GM18498 (cell line): Measurements from ENCODE around the gene ITGB3BP.
"Not testable (repeated sequence)": the region's sequence is repeated elsewhere in the genome, so short reads cannot be mapped to it uniquely, and the experiment has no call there.

Experiments
- ATAC-seq: cut with Tn5 transposase; IDR thresholded peaks from one replicate; pipeline ENCODE4 v1.9.1; 2021; ENCODE audit warnings: mild to moderate bottlenecking, moderate library complexity; ENCODE audit not compliant: unreplicated experiment

ITGB3BP gene, protein sequence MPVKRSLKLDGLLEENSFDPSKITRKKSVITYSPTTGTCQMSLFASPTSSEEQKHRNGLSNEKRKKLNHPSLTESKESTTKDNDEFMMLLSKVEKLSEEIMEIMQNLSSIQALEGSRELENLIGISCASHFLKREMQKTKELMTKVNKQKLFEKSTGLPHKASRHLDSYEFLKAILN

DNA sequence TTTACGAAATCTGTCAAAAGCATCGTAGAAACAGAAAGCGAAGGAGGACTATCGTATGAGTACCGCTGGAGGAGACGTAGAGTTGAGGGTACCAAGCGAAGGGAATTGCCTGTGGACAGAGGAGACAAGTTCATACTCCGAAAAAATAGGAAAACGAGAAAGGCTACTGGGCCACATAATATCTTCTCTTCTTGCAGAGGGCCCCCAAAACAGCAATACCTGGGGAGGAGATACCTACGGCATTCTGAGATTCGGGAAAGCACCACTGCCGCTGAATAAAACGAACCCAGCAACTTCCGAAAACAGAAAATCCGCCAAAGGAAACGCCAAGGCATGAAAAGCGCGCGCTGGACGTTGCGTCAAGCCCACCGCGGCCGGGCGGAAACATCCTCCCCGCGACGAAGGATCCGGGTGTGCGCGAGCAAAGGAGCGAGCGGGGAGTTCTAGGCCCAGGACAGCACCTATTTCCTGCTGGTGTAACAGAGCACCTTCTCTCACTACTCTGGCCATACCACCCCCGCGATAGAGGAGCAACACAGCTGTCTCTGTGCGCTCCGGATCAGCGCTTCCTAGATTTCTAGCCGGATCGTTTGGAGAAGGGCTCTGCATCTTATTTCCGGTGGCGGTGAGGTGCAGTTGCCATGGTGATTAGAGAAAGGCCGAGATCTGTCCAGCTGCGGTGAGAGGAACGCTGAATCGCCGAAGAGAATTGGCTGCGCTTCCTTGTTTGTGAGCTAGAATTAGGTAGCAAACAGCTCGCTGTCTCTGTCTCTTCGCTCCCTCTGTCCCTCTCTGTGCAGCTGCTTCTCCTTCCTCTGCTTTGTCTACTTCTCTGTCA is at the start of gene ITGB3BP, which contains the start of gene EFCAB7:
Gene ITGB3BP (minus strand): TSS at position 335 of the 838 bp plus-strand sequence. CDS start 92 bp downstream, at position 243.
Gene EFCAB7 (plus strand): TSS at position 635 of the 838 bp plus-strand sequence. CDS start 2,048 bp downstream, outside the sequence.
- peak; percentile 92 for ATAC-seq

- not testable (repeated sequence) for ATAC-seq
Observed at GRCh38 chr1:63572686-63573085, 49.7 kb upstream of the ITGB3BP start.

GRCh38 chr1:63569640-63570316 is 46.8 kb upstream of the ITGB3BP start:
- no peak for ATAC-seq

DNA sequence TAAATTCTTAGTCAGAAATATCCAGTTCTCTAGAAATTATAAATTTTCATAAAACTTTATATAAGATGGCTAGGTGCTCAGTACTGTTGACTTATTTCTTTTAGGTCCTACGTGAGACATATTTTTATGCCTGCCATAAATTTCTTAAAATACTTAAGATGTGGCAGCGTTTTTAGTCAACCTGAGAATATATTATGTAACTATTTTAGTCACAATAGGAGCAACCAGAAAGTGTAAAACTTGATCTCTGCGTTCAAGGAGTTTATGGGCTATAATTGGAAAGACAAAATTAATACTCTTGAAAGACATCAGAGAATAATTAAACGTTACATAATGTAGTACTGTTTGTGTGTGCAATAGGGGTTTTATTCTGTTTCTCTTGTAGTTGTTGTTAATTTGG is 46.0 kb upstream of the ITGB3BP start:
- ATAC-seq = no peak

DNA sequence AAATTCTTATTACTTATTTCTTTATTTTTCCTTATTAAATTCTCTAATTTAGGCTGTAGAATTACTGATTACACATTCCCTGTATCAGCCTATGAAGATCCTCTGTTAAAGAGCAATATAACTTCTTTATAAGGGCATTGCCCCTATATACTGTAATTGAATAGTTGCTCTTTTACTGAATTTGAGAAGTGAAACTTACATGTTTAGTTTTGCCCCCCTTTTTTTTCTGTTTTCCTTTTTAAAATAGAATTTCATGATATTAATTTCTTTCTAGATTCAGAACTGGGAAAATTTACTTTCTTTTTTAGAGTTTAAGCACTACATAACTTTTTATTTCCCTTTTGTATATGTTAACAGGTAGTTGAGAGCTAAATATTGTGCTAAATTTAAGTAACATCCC is 40.7 kb upstream of the ITGB3BP start:
- peak; percentile 74 for ATAC-seq

DNA sequence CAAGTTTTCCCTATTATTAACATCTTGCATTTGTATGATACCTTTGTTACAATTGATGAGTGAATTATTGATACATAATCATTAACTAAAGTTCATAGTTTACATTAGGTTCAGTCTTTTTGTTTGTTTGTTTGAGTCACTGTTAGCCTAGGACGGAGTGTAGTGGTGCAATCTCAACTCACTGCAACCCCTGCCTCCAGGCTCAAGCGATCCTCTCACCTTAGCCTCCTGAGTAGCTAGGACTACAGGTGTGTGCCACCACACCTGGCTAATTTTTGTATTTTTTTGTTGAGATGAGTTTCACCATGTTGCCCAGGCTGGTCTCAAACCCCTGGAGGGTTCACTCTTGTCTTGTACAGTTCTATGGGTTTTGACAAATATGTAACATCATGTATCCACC is 36.3 kb upstream of the ITGB3BP start:
- ATAC-seq = no peak

DNA sequence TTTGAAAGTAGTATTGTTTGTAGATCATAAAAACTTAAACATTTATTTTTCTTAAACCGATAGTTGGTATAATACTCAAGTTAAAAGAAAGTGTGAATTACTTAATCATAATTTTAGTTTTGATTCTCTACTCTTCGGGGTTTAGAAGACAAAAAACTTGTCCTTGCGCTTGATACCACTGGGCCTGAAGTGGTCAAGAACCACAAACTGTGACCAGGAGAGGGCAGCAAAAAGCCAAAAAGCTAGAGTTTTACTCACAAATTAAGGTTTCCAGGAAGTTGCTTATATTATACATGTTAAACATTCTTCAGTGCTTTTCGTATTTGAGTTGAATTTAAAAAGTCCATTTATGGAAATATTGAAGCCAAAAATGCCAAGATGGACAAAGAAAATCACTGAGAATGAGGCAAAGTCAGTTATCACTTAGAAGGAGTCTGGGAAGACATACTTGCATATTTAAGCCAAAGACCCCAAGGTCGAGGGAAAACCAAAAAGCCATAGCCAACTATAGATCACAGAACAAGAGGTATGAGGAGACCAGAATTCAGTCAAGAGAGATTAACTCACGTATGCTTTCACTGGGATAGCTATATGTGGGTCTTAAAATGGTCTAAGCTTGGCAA is 34.5 kb upstream of the ITGB3BP start:
- peak; percentile 53 for ATAC-seq

GRCh38 chr1:63555480-63555879 is 32.5 kb upstream of the ITGB3BP start:
- ATAC-seq = no peak

DNA sequence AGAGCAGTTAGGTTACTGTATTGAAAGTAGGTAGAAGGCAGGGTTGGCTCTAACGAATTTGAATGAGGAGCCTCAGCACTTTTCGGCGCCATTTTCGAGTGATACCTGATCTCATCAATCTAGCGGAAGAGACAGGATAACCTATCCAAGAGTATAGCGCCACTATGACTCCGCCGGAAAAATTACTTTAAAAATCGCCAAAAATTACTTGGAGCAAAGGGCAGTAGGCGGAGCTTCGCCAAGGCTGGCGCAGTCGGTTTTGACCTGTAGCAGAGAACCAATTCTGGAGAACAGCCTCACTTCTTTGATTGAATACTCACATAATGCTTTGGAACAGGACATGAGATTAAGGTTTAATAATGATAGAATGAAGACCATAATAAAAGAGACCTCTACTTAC is 25.9 kb upstream of the ITGB3BP start:
- no peak for ATAC-seq

DNA sequence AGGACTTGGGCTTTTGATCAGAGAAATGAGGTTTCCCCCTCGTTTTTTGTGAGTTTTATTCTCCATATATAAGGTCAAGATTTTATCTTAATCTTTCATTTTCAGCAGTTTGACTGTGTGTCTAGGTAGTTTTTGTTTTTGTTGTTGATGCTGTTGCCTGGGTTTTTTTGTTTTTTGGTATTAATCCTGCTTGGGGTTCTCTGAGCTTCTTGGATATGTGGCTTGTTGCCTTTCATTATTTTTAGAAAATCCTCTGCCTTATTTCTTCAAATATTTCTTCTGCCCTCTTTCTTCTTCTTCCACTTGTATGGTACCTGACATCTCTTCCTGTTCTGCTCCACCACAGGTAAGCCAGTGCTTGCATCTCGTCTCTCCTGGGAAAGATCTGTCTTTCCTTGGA is 25.3 kb upstream of the ITGB3BP start:
- no peak for ATAC-seq

DNA sequence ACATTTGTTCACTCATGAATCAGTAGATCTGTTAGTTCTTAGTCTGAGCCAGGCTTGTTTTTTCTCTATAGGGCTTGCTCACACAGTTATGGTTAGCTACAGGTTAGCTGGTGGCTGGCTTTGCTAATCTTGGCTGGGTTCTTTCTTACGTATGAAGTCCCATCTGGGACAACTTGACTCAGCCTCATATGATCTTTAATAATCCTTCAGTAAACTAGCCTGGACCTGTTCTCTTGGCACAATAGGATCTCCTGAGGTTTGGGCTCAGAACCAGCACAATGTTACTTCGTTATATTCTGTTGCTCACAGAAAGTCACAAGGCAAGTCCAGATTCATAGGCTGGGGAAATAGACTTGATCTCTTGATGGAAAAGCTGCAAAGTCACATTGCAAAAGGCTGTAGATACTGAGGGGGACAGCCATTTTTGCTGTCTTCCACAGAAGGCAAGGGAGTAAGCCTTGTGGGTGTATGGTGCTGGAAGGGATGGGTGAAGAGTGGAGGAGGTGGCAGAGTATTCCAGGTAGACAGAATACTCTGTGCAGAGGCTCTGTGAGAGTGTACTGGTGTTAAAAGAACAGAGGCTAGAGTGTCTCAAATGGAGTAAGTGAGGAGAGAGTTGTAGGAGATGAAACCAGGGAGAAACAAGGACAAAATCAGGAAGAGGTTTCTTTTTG is 24.7 kb upstream of the ITGB3BP start:
- no peak for ATAC-seq

DNA sequence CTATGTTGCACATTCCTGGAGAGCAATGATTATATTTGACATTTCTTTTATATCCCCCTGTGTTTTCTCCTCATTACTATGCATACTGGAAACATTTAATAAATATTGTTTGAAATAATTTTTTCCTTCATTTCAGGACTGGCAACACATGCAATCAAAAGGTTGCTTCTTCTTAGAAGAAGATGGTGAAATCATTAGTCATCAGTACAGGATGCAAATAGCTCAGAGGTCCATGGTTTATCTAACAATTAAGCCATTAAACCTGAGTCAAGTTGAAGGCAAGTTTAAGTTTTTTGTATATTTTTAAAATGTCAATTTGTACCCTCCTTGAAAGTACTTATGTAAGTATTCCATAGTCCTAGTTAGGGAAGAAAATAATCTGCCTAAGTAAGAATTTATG is 22.8 kb upstream of the ITGB3BP start:
- no peak for ATAC-seq

DNA sequence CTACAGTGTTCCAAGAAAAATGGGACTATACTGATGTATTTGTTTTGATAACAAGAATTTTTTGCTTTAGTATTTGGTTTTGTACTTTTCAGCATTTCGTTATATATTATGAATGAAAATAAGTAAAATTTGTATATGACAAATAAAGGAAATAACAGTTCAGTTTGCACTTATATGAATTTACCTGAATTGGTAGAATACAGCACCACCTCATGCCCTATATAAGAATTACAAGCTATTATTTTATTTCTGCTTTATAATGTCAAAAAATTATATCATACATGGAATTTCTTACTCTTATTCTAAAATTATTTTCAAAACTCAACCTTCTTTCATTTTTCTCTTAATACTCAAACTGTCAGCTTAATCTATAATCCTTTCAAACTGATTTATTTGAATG is 14.9 kb upstream of the ITGB3BP start:
- no peak for ATAC-seq

GRCh38 chr1:63537006-63537405 is 14.0 kb upstream of the ITGB3BP start:
- ATAC-seq = no peak

- no peak for ATAC-seq
Observed at GRCh38 chr1:63534406-63534805, 11.4 kb upstream of the ITGB3BP start.

DNA sequence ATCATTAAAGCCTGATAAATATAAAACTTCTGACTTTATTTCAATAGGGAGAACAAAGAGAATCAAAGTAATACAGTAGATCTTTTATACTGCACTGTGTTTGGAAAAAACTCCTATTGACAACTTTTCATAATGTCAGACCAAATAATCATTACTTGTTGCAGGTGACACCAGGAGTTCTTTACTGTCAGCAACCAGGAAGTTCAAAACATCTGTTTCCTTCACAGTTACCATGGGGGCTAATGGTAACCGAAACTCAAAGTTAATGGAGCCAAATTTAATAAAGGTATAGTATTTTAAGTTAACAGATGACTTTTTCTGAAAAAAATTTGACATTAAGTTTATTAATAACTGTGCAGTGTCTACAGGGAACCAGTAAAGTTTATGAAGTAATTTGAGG is 10.9 kb upstream of the ITGB3BP start:
- no peak for ATAC-seq

DNA sequence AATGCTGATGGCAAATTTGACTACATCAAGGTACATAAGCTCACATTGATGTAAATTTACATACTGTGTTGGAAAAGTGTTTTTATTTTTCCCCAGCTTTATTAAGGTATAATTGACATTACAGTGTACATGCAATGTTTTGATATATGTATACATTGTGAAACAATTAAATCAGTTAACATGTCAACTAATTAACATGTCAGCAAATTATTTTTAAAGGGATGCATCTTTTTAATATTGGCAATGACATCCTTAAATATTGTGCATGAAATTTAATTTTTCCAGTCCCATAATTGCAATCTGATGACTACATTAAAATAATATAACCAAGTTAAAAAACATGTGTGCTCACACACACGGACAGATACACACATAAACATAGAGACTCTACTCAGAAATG is 9.7 kb upstream of the ITGB3BP start:
- no peak for ATAC-seq

DNA sequence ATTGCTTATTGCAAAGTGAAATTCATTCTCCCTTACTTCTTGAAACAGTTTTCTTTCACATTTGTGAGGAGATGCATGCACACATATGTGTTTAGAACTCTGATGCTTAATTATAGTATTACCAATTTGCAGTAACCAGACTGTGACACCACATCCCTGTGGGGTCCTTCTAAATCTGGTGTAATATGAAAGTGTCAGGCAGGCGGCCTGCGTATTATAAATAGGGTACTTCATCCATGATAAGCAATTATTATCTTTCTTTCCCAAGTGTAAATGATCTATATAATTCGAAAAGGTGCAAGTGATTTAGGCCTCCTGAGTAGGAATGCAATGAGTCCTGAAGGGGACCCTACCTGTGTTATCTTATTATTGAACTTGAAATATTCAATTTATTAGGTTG is 1.2 kb upstream of the ITGB3BP start:
- no peak for ATAC-seq

GRCh38 chr1:63523738-63524137 is 713 bp upstream of the ITGB3BP start:
- ATAC-seq = peak; percentile 18

GRCh38 chr1:63516629-63517028 is 6.4 kb downstream of the ITGB3BP start:
- ATAC-seq = no peak

DNA sequence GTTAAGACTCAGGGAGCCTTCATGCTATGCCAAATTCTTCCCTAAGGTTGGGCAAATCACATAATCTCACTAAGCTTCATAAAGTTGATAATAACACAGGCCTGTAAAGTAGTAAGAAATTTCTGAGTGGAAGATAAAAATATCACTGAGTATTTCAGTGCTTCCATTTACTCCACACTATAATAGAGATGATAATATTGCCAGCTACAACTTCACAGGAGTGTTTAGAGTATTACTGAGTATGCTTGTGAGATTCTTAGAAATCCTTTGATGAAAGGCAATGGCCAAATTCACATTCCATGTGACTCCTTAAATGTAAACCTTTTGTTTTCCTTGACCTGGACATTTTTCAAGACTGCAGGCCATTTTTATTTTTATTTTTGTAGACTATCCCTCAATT is 10.4 kb downstream of the ITGB3BP start:
- ATAC-seq = no peak
